ENCODE measurements around the gene SLC16A11. TPM values are rescaled to one million over a fixed set of nuclear protein-coding genes. Genes with fewer than 3 reads are reported as not detected.

Gene SLC16A11
- polyA plus RNA-seq, 2 of the 4 experiments (the other 2 are of a cell fraction) = not detected

GRCh38 chr17:7067198-7067597 is 23.3 kb upstream of the SLC16A11 start:
- WGBS (ENCODE audit: missing lambda C conversion rate) = 30% methylated on average over 1 of the region's 1 CpG
- no peak overlapping the region for H3K4me3 ChIP-seq
- TF ChIP-seq BCL3 (IDR thresholded peaks at IDR 0.05) (no peak), ZSCAN20 (CRISPR knock-in tag; IDR thresholded peaks at IDR 0.05) (no peak), ESRRA (IDR thresholded peaks at IDR 0.05; ENCODE audit: borderline replicate concordance, low read length) (no peak), HDAC2 (IDR thresholded peaks at IDR 0.05) (no peak), GATA3 (IDR thresholded peaks at IDR 0.05; ENCODE audit: borderline replicate concordance) (no peak), HMGXB4 (CRISPR knock-in tag; IDR thresholded peaks at IDR 0.05; ENCODE audit: borderline replicate concordance) (no peak), BHLHE40 (IDR thresholded peaks at IDR 0.05; ENCODE audit: low read depth, low read length) (no peak), MAFK (IDR thresholded peaks at IDR 0.05; ENCODE audit: partially characterized antibody) (no peak), HOXB5 (CRISPR knock-in tag; IDR thresholded peaks at IDR 0.05) (no peak), NR3C1 (IDR thresholded peaks at IDR 0.05) (no peak), REST (IDR thresholded peaks at IDR 0.05) (no peak), HOXA7 (CRISPR knock-in tag; IDR thresholded peaks at IDR 0.05) (no peak), SMC3 (IDR thresholded peaks at IDR 0.05) (no peak), RARB (CRISPR knock-in tag; IDR thresholded peaks at IDR 0.05) (no peak), CEBPB (IDR thresholded peaks at IDR 0.05) (no peak), CHD4 (IDR thresholded peaks at IDR 0.05; ENCODE audit: borderline replicate concordance) (no peak), JUNB (IDR thresholded peaks at IDR 0.05) (no peak), EHMT2 (IDR thresholded peaks at IDR 0.05; ENCODE audit: low read depth) (no peak), ZC3H11A (IDR thresholded peaks at IDR 0.05) (no peak)
- ATAC-seq = no peak
- CTCF ChIA-PET = interaction anchor here (1.1 to 34.0 kb wide), 5 partner anchors 12 to 421 kb away, joined by 3 to 1477 read pairs (median 6); partner anchors contain the start of genes ASGR2 and CLEC10A
- peaks cover 17% of the 10 kb centered on the region for H3K4me1 ChIP-seq
- H3K27ac ChIP-seq = no peak overlapping the region
- FAIRE-seq = no peak
- peaks cover 8% of the 10 kb centered on the region; the same call in 1 of the 3 replicates for H3K9me3 ChIP-seq
- no peak for DNase-seq (ENCODE audit: low read depth in 1 of 2, low spot score in 1 of 2)
- H3K4me2 ChIP-seq = no peak overlapping the region
- POLR2A ChIA-PET = no interaction called here

- FAIRE-seq = no peak
- Histone ChIP-seq H3K4me1 (peaks cover 37% of the 10 kb centered on the region), H3K9me3 (peaks cover 8% of the 10 kb centered on the region; the same call in 1 of the 3 replicates), H3K27ac (peak overlapping the region; percentile 0 to 91; a peak in 3 of 6 replicates), H3K4me2 (no peak overlapping the region), H3K4me3 (no peak overlapping the region)
- CTCF ChIA-PET = interaction anchor here (1.4 to 34.0 kb wide), 5 partner anchors 9 to 72 kb away, joined by 3 to 1477 read pairs (median 6); partner anchors contain the start of gene ASGR2
- ATAC-seq = no peak
- DNase-seq (ENCODE audit: low read depth in 1 of 2, low spot score in 1 of 2) = no peak
- POLR2A ChIA-PET = no interaction called here
- WGBS (ENCODE audit: missing lambda C conversion rate) = 78% methylated on average over 4 of the region's 4 CpGs
- no peak for TF ChIP-seq FOSL2 (IDR thresholded peaks at IDR 0.05)
- TF ChIP-seq FOSL2 (CRISPR knock-in tag; IDR thresholded peaks at IDR 0.05) = no peak
- TF ChIP-seq REST (IDR thresholded peaks at IDR 0.05) = no peak
- no peak for TF ChIP-seq HOXB13 (CRISPR knock-in tag; IDR thresholded peaks at IDR 0.05; ENCODE audit: low read depth)
- TF ChIP-seq TP53 (CRISPR knock-in tag; IDR thresholded peaks at IDR 0.05) = no peak
- TF ChIP-seq HOXA7 (CRISPR knock-in tag; IDR thresholded peaks at IDR 0.05) = no peak
- TF ChIP-seq USF2 (IDR thresholded peaks at IDR 0.05) = no peak
- no peak for TF ChIP-seq POLR2A (IDR thresholded peaks at IDR 0.05; ENCODE audit: low read length)
- no peak for TF ChIP-seq KDM1A (IDR thresholded peaks at IDR 0.05; ENCODE audit: low read depth)
- no peak for TF ChIP-seq BCL3 (IDR thresholded peaks at IDR 0.05)
- TF ChIP-seq HDAC2 (IDR thresholded peaks at IDR 0.05) = no peak
- TF ChIP-seq SMC3 (IDR thresholded peaks at IDR 0.05) = no peak
- no peak for TF ChIP-seq EP300 (IDR thresholded peaks at IDR 0.05)
Observed at GRCh38 chr17:7064261-7064660, 20.4 kb upstream of the SLC16A11 start.
